Measurements from ENCODE around the gene CLDN11. TPM values are rescaled to one million over a fixed set of nuclear protein-coding genes. Genes with fewer than 3 reads are reported as not detected.

The CLDN11 gene
- polyA plus RNA-seq, 6 donors from 2014 or later = not detected

- Mint-ChIP-seq H3K4me3 (no peak overlapping the region), H3K4me1 (no peaks in the 10 kb centered on the region), H3K27me3 (peaks cover 38 to 53% (median 43%) of the 10 kb centered on the region in 3 donors), H3K27ac (no peak overlapping the region), H3K9me3 (no peaks in the 10 kb centered on the region), H3K36me3 (no peaks in the 10 kb centered on the region)
- ATAC-seq (ENCODE audit: low read depth in 2 of 2) = no peak
- DNase-seq = no peak
Measured at GRCh38 chr3:170467007-170467406, 48.3 kb downstream of the CLDN11 start.

GRCh38 chr3:170467571-170468147 lies 49.0 kb downstream of the CLDN11 start:
- no peaks in the 10 kb centered on the region for H3K36me3 Mint-ChIP-seq
- no peak for DNase-seq
- H3K4me1 Mint-ChIP-seq = no peaks in the 10 kb centered on the region
- H3K27me3 Mint-ChIP-seq = peaks cover 34 to 49% (median 40%) of the 10 kb centered on the region in 3 donors
- no peak for ATAC-seq (ENCODE audit: low read depth in 2 of 2)
- H3K4me3 Mint-ChIP-seq = no peak overlapping the region
- peak overlapping the region in 1 of 6 donors; percentile 22 for H3K27ac Mint-ChIP-seq
- H3K9me3 Mint-ChIP-seq = no peaks in the 10 kb centered on the region

GRCh38 chr3:170469151-170470062 lies 50.7 kb downstream of the CLDN11 start:
- DNase-seq = no peak
- no peaks in the 10 kb centered on the region for H3K4me1 Mint-ChIP-seq
- ATAC-seq (ENCODE audit: low read depth in 2 of 2) = no peak
- H3K27me3 Mint-ChIP-seq = peaks cover 28 to 52% (median 34%) of the 10 kb centered on the region in 3 donors
- no peaks in the 10 kb centered on the region for H3K36me3 Mint-ChIP-seq
- no peak overlapping the region for H3K27ac Mint-ChIP-seq
- no peak overlapping the region for H3K4me3 Mint-ChIP-seq
- no peaks in the 10 kb centered on the region for H3K9me3 Mint-ChIP-seq

- DNase-seq (no peak), ATAC-seq (ENCODE audit: low read depth in 2 of 2) (no peak)
- Mint-ChIP-seq H3K9me3 (no peaks in the 10 kb centered on the region), H3K4me3 (no peak overlapping the region), H3K27ac (no peak overlapping the region), H3K36me3 (no peaks in the 10 kb centered on the region), H3K27me3 (peaks cover 28 to 57% (median 38%) of the 10 kb centered on the region in 3 donors), H3K4me1 (no peaks in the 10 kb centered on the region)
Measured at GRCh38 chr3:170470063-170471016, 51.7 kb downstream of the CLDN11 start.

- no peaks in the 10 kb centered on the region for H3K36me3 Mint-ChIP-seq
- no peaks in the 10 kb centered on the region for H3K9me3 Mint-ChIP-seq
- no peak overlapping the region for H3K4me3 Mint-ChIP-seq
- no peaks in the 10 kb centered on the region for H3K4me1 Mint-ChIP-seq
- ATAC-seq (ENCODE audit: low read depth in 2 of 2) (no peak), DNase-seq (no peak)
- peaks cover 27 to 57% (median 38%) of the 10 kb centered on the region in 3 donors for H3K27me3 Mint-ChIP-seq
- no peak overlapping the region for H3K27ac Mint-ChIP-seq
Measured at GRCh38 chr3:170471149-170471548, 52.5 kb downstream of the CLDN11 start.

GRCh38 chr3:170473358-170473757 lies 54.7 kb downstream of the CLDN11 start:
- peak overlapping the region in 1 of 8 donors; percentile 4 for H3K4me3 Mint-ChIP-seq
- no peaks in the 10 kb centered on the region for H3K9me3 Mint-ChIP-seq
- no peaks in the 10 kb centered on the region for H3K36me3 Mint-ChIP-seq
- H3K27ac Mint-ChIP-seq = no peak overlapping the region
- no peaks in the 10 kb centered on the region for H3K4me1 Mint-ChIP-seq
- no peak for DNase-seq
- H3K27me3 Mint-ChIP-seq = peaks cover 24 to 50% (median 38%) of the 10 kb centered on the region in 3 donors
- ATAC-seq (ENCODE audit: low read depth in 2 of 2) = no peak

GRCh38 chr3:170475092-170475685 lies 56.5 kb downstream of the CLDN11 start:
- peaks cover 25 to 44% (median 35%) of the 10 kb centered on the region in 3 donors for H3K27me3 Mint-ChIP-seq
- DNase-seq (no peak), ATAC-seq (ENCODE audit: low read depth in 2 of 2) (no peak)
- H3K9me3 Mint-ChIP-seq = no peaks in the 10 kb centered on the region
- H3K36me3 Mint-ChIP-seq = no peaks in the 10 kb centered on the region
- H3K4me1 Mint-ChIP-seq = no peaks in the 10 kb centered on the region
- no peak overlapping the region for H3K27ac Mint-ChIP-seq
- H3K4me3 Mint-ChIP-seq = no peak overlapping the region

- no peaks in the 10 kb centered on the region for H3K9me3 Mint-ChIP-seq
- no peak for ATAC-seq (ENCODE audit: low read depth in 2 of 2)
- H3K4me1 Mint-ChIP-seq = no peaks in the 10 kb centered on the region
Measured at GRCh38 chr3:170476291-170476690, 57.6 kb downstream of the CLDN11 start.

GRCh38 chr3:170477395-170477794 lies 58.7 kb downstream of the CLDN11 start:
- H3K4me3 Mint-ChIP-seq = no peak overlapping the region
- no peaks in the 10 kb centered on the region for H3K9me3 Mint-ChIP-seq
- H3K36me3 Mint-ChIP-seq = no peaks in the 10 kb centered on the region
- ATAC-seq (ENCODE audit: low read depth in 2 of 2) (no peak), DNase-seq (no peak)
- peaks cover 10 to 32% (median 17%) of the 10 kb centered on the region in 3 donors for H3K27me3 Mint-ChIP-seq
- H3K4me1 Mint-ChIP-seq = no peaks in the 10 kb centered on the region
- no peak overlapping the region for H3K27ac Mint-ChIP-seq

More at GRCh38 chr3:170476291-170476690, 57.6 kb downstream of the CLDN11 start:
- no peak for DNase-seq
- Mint-ChIP-seq H3K36me3 (no peaks in the 10 kb centered on the region), H3K27ac (no peak overlapping the region), H3K4me3 (no peak overlapping the region), H3K27me3 (peaks cover 15 to 41% (median 25%) of the 10 kb centered on the region in 3 donors)

- Mint-ChIP-seq H3K27me3 (peaks cover 21 to 28% (median 26%) of the 10 kb centered on the region in 3 donors), H3K4me1 (no peaks in the 10 kb centered on the region), H3K27ac (peak overlapping the region in 1 of 6 donors; percentile 66), H3K4me3 (no peak overlapping the region), H3K9me3 (no peaks in the 10 kb centered on the region), H3K36me3 (no peaks in the 10 kb centered on the region)
- DNase-seq (no peak), ATAC-seq (ENCODE audit: low read depth in 2 of 2) (no peak)
Measured at GRCh38 chr3:170480111-170480510, 61.4 kb downstream of the CLDN11 start.

GRCh38 chr3:170482199-170482598 lies 63.5 kb downstream of the CLDN11 start:
- Mint-ChIP-seq H3K9me3 (no peaks in the 10 kb centered on the region), H3K36me3 (no peaks in the 10 kb centered on the region), H3K4me1 (no peaks in the 10 kb centered on the region), H3K27ac (no peak overlapping the region), H3K27me3 (peaks cover 30 to 36% (median 34%) of the 10 kb centered on the region in 3 donors), H3K4me3 (peak overlapping the region in 1 of 8 donors; percentile 30)
- DNase-seq = no peak
- ATAC-seq (ENCODE audit: low read depth in 2 of 2) = no peak

- Mint-ChIP-seq H3K4me1 (no peaks in the 10 kb centered on the region), H3K9me3 (no peaks in the 10 kb centered on the region), H3K27ac (no peak overlapping the region), H3K27me3 (peaks cover 34 to 36% (median 35%) of the 10 kb centered on the region in 3 donors), H3K4me3 (peak overlapping the region in 1 of 8 donors; percentile 42), H3K36me3 (no peaks in the 10 kb centered on the region)
- DNase-seq (no peak), ATAC-seq (ENCODE audit: low read depth in 2 of 2) (no peak)
Measured at GRCh38 chr3:170483485-170484262, 65.0 kb downstream of the CLDN11 start.

Data from naive B cell (primary cell).